GM19025 (cell line): ENCODE data around the gene VASN.
"Not testable (repeated sequence)": the region's sequence is repeated elsewhere in the genome, so short reads cannot be mapped to it uniquely, and the experiment has no call there.

Experiments
- ATAC-seq: cut with Tn5 transposase; IDR thresholded peaks from one replicate; pipeline ENCODE4 v1.9.1; 2021; ENCODE audit warnings: mild to moderate bottlenecking, low read depth, moderate library complexity; ENCODE audit not compliant: unreplicated experiment

The VASN gene

DNA sequence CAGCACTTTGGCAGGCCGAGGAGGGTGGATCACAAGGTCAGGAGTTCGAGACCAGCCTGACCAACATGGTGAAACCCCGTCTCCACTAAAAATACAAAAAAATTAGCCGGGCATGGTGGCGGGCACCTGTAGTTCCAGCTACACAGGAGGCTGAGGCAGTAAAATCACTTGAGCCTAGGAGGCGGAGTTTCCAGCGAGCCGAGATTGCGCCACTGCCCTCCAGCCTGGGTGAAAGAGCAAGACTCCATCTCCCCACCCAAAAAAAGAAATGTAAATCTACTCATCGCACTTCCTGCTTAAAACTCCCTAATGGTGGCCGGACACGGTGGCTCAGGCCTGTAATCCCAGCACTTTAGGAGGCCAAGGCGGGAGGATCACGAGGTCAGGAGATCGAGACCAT lies 22.2 kb downstream of the VASN start:
- not testable (repeated sequence) for ATAC-seq

DNA sequence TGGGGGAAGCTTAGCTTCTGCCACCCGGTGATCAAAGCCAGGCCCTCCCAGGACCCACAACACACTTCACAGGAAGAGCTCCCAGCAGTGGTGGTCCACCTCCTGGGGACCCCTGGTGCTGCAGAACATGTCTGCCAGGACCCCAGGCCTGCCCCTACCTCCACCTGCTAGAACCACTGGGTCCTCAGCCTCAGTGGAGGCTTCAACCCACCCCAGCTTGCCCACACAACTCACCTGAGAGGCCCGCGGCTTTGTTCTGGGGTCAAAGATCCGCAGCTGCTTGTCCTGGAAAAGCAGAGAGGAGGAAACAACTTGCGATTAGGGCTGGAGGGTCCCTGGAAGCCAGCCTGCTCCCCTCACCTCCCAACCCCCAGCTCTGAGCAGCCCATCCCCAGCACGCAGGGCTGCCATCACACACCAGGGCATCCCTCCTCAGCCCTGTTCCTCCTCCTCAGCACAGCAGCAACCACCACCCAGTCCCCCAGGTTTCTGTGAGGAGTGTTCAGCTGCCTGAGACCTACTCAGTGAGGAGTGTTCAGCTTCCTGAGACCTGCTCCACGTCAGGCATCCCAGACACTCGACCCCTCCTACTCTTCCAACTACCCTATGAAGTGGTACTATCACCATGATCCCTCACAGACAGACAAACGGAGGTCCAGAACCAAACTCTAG lies 23.5 kb downstream of the VASN start:
- ATAC-seq, result no peak

DNA sequence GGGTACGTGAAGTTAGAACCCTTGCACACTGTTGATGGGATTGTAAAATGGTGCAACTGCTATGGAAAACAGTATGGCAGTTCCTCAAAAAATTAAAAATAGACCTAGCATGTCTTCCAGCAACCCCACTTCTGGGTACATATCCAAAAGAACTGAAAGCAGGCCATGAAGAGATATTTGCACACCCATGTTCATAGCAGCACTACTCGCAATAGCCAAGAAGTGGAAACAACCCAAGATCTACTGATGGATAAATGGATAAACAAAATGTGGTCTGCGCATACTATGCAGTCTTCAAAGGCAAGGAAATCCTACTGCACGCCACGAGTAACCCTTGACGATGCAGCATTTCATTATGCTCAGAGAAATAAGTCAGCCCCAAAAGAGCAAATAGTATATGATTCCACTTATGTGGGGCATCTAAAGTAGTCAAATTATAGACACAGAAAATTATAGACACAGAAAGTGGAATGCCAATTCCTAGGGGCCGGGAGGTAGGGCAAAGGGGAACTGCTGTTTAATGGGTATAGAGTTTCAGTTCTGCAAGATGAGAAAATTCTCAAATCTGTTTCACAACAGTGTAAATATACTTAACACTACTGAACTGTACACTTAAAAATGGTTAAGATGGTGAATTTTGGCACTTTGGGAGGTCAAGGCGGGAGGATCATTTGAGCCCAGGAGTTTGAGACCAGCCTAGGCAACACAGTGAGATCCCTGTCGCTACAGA lies 27.5 kb downstream of the VASN start:
- no peak for ATAC-seq

DNA sequence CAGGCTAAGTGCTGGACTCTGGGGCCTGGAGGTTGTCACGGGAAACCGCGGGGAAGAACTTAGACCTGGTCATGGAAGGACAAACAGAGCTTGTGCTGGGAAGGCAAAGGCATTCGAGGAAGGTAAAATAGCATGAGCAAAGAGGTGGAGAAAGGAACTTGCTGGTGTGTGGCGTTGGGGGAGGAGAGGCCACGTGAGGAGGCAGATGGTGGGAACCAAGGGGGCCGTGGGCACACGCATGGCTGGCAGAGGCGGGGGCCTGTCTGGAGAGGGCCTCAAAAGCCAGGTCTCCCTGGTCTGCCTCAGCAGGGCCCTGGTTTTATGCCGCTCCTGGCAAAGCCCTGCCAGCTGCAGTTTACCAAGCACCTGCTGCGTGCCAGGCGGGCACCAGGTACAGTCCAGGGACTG lies 29.4 kb downstream of the VASN start:
- ATAC-seq, result no peak

DNA sequence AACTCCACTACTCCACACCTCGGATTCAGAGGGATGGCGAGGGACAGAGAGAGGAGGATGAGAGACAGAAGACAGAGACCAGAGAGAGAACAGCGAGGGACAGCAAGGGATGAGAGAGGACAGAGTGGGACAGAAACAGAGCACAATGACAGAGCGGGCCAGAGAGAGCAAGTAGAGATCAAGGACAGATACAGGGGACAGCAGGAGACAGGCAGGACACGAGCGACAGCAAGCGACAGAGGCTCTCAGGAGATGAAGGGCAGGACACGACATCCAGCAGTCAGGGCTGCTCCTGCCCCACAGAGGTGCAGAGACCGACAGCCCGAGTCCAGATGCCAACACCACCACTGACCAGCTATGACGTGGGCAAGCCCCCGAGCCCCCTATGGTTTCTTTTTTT lies 29.9 kb downstream of the VASN start:
- ATAC-seq, result no peak

DNA sequence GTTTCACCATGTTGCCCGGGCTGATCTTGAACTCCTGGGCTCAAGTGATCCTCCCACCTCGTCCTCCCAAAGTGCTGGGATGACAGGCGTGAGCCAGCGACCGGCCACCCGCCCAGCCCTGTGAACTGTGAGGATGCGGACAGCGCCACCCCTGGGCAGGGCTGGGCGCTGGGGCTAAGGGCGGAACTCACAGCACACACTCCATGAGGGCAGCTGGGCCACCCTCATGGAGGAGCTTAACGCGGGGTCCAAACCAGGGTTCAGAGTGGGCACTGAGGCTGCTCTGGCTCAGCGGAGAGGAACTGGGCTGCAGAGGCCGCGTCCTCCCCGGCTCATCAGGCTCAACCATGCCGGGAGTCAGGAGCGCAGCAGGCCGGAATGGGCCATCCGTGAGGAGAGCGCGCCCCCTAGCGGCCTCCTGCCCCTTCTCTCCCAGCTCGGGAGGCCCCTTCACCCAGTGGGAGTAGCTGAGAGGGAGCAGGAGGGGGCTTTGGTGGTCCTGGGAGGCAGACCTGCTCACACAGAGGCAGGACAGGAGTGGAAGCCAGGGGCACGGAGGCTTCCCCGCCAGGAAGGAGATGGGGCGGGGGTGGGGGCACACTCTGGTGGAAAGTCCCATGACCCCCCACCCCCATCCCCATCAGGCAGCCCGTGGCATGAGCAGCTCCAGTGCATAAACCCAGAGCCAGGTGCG lies 30.9 kb downstream of the VASN start:
- ATAC-seq, result no peak

DNA sequence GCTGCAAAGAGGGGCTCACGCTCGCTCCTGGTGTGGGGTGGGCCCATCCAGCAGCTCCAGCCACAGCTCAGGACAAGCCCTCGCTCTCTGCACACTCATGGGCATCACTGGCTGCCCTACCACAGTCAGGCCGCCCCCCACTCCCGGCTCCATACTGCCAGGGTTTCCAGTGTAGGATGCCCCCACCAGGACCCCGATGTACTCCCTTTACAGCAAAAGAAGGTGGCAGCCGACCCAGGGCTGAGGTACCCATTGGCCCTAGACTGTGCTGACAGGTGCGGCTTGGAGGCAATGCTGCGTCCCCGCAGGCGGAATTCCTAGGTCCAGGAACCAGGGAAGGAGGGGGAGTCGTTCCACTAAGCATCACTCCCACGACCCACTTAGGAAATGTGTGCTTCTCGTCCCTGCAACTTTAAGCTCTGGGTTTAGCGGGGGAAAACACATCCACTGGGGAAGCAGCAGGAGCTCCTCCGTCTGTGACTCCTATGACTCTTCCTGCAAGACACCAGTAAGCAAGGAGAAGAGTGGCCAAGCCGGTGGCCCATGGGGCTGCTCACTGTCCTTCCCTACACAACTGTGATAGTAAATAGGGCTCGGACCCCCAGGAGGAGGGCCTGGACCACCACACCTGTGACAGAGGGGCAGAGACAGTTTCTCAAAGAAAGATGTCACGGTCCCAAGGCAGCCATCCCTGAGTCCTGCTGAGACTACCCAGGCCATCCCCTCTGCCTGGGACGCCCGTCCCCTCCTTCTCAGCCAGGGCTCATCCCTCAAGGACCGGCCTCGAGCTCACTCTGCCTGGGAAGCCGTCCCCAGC lies 31.7 kb downstream of the VASN start:
- no peak for ATAC-seq

DNA sequence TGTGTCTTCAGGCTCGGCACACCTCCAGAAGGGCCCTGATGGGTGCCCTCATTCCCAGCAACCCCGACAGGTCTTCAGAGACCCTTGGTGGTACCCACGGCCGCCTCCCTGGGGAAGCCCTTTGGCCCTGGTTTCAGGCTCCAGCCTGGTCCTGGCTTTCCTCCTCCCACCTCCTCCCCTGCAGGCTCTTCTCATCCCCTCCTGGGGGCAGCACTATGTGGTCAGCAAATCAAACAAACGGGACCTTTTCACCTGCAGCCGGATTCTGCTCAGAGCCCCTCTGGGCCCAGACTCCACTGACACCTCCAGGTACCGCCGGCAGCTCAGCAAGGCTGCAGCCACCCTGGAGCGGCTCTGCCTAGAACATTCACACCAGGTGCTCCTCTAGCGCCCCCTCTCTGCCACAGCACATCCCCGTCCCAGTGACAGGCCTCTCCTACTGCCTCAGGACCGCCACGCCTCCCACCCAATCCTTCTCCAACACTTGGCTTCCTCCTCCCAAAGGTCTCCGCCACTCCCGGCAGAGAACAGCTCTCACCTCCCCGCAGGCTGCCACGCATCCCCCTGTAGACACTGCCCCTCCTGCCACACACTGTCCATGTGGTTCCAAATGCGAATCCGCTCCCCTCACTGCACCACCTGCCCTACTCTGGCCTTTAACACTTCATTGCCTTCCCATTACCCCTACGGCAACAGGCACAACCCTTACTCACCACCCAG lies 32.8 kb downstream of the VASN start:
- ATAC-seq, result no peak

DNA sequence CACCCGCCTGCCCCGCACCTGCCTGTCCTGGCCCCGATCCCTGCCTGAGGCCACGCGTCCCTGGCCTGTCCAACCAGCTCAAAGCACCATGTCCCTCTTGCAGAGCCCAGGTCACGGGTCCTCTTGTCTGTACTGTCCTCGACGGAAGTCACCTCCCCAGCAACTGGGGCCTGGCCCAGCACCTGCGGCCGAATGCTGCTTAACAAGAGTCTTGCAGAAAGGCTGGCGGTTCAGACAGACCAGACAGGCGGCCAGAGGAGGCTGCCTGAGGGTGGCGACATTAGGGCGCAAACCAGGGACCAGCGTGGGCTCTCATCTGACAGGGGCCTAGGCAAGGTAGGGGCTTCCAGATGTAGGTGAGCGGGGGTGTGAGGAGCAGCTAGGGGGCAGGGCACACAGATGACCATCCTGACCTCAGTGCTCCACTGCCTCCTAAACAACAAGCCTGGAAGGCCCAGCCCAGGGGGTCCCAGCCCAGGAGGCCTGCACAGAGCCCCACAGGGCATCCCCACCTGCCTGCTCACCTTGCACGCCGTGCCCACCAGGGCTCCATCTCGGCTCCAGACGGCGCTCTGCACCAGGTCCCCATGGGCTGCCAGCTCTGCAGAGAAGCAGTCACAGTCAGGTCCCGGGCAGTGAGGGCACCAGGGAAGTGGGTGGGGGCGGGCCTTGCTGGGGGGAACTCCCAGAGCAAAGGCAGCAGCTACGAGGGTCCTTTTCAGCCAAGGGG lies 33.5 kb downstream of the VASN start:
- ATAC-seq, result no peak

DNA sequence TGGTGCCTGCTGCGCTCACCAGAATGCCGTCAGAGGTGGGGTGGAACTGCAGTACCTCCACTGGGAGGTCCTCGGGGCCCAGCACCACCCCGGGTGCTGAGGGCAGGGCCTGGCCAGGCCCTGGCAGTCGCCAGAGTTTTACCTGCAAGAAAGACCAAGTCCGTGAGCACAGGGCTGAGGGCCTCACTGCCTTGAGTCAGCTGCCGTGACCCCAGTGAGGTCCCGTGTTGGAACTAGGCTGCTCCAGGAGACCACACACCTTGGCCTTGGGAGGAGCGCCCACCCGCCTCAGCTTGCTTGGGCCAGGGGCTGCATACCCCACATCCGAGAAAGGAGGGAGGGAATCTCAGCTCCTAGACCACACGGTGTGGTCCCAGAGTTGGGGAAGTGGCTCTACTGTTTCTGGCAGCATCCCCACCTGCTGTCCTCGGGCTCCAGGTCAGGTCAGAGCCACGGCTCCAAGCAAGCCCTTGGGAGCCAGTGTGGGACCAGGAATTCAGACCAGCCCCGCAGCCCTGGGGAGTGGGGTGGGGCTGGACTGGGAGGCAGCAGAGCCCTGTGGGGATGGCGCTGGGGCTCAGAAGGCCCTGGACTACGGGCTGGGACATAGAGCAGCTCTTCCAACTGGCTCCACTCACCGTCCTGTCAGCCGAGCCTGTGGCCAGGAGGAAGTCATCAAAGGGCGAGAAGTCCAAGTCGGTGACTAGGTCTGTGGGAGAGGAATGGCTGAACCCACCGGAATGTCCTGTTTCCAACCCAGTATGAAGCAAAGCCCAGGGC lies 36.1 kb downstream of the VASN start:
- ATAC-seq, result no peak

DNA sequence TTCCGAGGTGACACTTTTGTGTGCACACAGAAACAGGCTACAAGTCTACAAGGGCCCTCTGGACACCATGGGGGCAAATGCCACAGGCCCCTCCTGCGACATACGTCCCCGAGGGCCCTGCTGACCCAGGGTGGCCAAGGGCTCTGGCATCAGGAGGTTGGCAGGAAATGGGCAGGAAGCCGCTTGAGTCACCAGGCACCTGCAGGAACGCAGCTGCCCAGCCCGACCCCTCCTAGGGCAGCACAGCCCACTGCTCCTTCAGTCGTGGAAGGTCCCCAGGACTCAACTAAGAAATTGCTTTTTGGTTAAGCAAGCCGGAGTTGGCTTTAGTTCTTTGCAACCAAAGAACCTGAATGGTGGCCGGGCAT lies 36.7 kb downstream of the VASN start:
- no peak for ATAC-seq

DNA sequence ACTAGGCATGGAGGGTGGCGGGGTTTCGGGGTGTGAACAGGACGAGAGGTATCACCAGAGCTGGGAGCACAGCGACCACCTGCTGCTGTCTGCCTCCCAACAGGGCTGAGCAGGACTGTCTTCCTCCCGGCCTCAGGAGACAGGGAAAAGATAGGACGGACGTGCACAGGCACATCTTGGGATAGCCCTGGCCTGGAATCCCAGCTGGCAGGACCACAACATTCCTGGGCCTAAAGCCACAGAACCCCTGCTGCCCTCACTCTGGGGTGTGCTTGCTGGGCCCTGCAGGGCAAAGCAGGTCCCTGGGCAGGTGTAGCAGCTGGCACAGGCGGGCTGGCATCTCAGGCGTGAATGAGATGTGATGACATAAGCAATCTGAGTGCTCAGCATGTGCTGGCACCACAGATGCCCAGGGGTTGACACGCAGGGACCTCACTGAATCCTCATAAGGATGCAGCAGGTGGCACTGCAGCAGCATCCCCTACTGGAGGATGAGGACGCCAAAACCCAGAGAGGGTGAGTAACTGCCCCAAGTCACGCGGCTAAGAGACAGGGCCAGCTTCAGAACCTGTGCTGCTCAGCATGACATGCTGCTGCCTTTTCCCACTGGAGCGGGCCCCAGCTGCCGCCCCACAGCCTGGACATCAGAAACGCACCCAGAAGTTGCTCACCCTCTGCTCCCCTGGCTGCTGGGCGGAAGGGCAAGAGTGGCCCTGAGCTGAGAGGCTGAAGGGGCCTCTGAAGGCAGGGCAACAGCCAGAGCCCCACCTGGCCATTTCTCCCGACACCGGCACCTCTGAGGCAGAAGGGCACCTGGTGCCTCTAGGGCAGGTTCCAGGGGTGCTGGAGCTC lies 37.7 kb downstream of the VASN start:
- ATAC-seq, result no peak

DNA sequence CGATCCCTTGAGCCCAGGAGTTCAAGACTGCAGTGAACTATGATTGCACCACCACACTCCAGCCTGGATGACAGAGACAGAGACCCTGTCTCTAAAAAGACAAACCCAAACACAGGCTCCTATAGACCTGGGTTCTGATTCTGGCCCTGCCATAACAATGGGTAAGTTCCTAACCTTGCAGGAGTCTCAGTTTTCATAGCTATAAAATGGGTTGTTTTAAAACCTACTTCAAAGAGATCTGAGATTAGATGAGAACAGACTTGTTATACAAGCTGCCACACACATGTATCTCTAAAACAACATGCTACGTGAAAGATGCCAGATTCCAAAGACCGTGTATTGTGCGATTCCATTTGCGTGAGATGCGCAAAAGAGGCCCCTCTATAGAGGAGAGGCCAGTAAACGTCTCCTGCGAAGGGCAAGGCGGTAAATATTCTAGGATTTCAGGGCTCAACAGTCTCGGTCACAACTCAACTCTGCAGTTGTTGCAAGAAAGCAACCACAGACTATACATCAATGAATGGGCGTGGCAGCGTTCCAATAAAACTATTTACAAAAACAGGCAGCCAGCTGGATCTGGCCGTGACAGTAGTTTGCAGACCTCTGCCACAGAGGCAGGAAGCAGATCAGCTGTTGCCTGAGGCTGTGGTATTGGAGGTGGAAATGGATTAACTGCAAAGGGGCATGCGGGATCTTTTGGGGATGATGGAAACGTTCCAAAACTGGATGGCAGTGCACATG lies 38.9 kb downstream of the VASN start:
- ATAC-seq, result no peak

DNA sequence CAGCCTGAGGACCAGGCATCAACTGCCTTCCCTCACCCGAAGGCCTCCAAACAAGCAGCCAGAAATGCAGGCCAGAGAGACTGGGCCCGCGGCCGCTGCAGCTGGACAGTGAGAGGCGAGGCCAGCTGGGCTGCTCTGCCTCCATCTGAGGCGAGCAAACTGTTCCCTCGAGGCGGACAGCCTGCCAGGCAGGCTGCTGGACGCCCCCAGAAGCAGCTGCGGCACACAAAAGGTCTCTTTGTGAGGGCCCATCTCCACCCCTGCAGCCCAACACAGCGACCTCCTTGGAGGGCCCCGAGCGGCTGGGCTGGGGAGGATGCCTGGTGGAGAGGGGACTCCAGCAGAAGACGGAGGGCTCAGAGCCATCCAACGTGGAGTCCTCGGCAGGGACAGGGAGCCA lies 40.0 kb downstream of the VASN start:
- ATAC-seq, result no peak

DNA sequence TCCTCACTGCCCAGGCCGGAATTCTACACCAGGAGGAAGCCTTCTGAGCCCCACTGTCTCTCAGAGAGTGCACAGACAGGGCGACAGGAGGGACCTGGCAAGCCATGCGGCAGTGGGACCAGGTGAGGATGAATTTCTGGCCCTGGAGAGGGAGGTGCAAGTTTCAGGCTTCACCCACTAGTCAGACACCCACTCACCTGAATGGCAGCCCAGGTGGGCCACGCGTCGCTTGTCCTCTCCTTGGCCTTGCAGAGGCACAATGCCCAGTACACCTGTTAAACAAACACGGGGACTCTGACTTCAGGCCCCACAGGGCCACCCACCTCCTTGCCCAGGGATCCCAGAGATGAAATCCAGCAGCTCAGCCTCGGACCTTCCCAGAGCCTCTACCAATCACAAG lies 40.5 kb downstream of the VASN start:
- no peak for ATAC-seq

DNA sequence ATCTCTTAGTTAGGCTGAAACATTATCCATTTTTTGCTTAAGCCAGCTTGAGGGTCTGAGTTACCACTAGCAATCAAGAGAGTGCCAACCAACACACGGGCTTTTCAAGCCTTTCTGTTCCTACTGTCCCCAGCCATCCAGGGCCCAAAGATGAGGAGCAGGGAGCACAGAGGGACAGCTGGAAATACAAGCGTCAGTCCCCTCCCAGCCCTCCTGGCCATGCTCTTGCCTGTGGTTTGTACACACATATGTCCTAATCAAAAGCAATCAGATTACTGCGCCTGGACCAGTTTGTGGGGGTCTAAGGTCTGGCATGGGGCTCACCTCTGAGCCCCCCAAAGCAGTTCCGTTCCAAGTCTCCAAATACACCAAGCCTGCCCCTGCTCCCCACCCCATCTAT lies 41.2 kb downstream of the VASN start:
- ATAC-seq, result no peak

DNA sequence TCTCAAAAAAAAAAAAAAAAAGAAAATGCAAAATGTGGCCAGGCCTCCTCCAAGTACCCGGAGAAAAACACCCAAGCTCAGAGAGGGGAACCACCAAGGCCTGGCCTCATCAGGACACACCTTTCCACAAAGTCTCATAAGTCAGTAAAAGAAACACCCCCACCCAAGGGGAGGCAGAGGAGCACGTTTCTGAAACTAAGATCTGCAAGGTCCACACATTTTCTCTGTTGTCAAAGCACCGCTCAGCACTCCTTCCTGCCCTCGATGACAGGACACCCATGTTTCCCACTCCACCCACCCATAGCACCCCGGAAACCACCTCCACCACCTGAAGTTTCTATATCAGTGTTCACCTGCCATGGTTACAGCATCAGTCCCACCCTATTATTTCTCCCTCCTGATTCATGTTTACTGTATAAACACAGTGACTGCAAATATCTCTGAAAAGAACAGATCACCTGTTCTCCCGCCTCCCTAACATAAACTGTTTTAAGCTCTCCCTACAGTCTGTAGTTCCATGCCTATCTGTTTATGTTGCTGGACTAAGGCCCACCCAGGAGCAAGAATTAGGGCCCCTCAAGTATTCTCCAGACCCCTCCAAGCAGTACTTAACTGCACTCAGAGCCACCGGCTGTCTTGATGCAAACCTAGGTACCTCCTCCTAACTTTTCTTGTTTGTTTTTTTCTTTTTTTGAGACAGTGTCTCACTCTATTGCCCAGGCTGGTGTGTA lies 42.7 kb downstream of the VASN start:
- peak; percentile 50 for ATAC-seq
